Stomach (tissue), 9 donors: ENCODE measurements around the gene BRPF1. TPM values are rescaled to one million over a fixed set of nuclear protein-coding genes. Genes with fewer than 3 reads are reported as not detected.

Source experiments
- DNase-seq, 2 donors: peaks; one replicate each; pipeline versions ENCODE4 v3.0.0 to v3.0.0-alpha.2; 2013 to 2019
- H3K27ac ChIP-seq, 5 donors: fragments of 200-600 bp in 4 of 5; sonication (generic) in 4 of 5; one replicate each; pipeline ENCODE4 v1.5.1; 2013 to 2019; ENCODE audit warnings: mild to moderate bottlenecking in 1 of 5, moderate library complexity in 1 of 5
- H3K27me3 ChIP-seq, 3 donors: fragments of 200-600 bp; sonication (generic); one replicate each; pipeline ENCODE4 v1.5.1; 2017 to 2019; ENCODE audit warnings: mixed run types in 1 of 3
- H3K36me3 ChIP-seq, 4 donors: fragments of 200-600 bp; sonication (generic); 1 replicate in 3 of 4; 2 replicates in 1 of 4; pipeline ENCODE4 v1.5.1; 2016 to 2019
- H3K4me1 ChIP-seq, 4 donors: fragments of 200-600 bp; sonication (generic); one replicate each; pipeline ENCODE4 v1.5.1; 2016 to 2019
- H3K4me3 ChIP-seq, 4 donors: fragments of 200-600 bp; sonication (generic) in 3 of 4; one replicate each; pipeline ENCODE4 v1.5.1; 2016 to 2019; ENCODE audit warnings: mild to moderate bottlenecking in 1 of 4
- H3K9me3 ChIP-seq, 4 donors: fragments of 200-600 bp; sonication (generic); one replicate each; pipeline ENCODE4 v1.5.1; 2016 to 2019
- EP300 ChIP-seq: sonication (generic); formaldehyde crosslinking; IDR thresholded peaks from one replicate; pipeline ENCODE4 v1.6.1; 2017; ENCODE audit warnings: antibody characterized with exemption
- POLR2A ChIP-seq, 4 donors: fragments of 450-650 bp; IDR thresholded peaks; one replicate each; pipeline ENCODE4 v1.6.1; 2016; ENCODE audit warnings: antibody characterized with exemption in 4 of 4, control low read depth in 2 of 4, mild to moderate bottlenecking in 1 of 4, moderate library complexity in 1 of 4
- POLR2AphosphoS5 ChIP-seq, 3 donors: sonication (generic); formaldehyde crosslinking; IDR thresholded peaks; one replicate each; pipeline ENCODE4 v1.6.1; 2016; ENCODE audit warnings: antibody characterized with exemption in 3 of 3
- WGBS, 5 donors: extraction: QIAGEN DNeasy Blood & Tissue Kit in 3 of 5; methylation state at CpG; one replicate each; pipeline versions ENCODE4 v1.1.5 to v1.1.7; 2013 to 2018; 5-methylcytosine and 5-hydroxymethylcytosine counted together
- intact Hi-C: fragments of 100-400 bp; cut with DNase I; formaldehyde crosslinking; loops from one replicate; pipeline ENCODE4 v1.15.1; 2023; ENCODE audit warnings: low total_unique reads
- polyA plus RNA-seq, 3 donors: library from polyadenylated mRNA; stranded (reverse); fragments of 200-250 nt; gene quantifications; one replicate each; pipeline ENCODE4 v1.2.3, GENCODE V29; 2013
- total RNA-seq, 5 donors: library from RNA; depleted of rRNA; stranded (reverse); fragments of >200 nt; gene quantifications; one replicate each; pipeline versions ENCODE4 v1.1.0 to v1.2.3, GENCODE V29; 2014 to 2016
- TF ChIP-seq, protein P1 (sequence below), 7 experiments: fragments of 450-650 bp in 4 of 7; fragments of 200-600 bp in 3 of 7; sonication (generic) in 3 of 7; IDR thresholded peaks; one replicate each; pipeline ENCODE4 v1.5.1; 2016 to 2019; ENCODE audit warnings: antibody characterized with exemption in 7 of 7, control low read depth in 2 of 7, mild to moderate bottlenecking in 1 of 7
- donor health status: healthy with polysubstance abuse.
- donor health status: Bipolar disorder and iron deficiency.
- donor health status: healthy.

The BRPF1 gene
- total and polyA plus RNA-seq, 8 donors: 4.1 to 53.6 (median 11.1) TPM

DNA sequence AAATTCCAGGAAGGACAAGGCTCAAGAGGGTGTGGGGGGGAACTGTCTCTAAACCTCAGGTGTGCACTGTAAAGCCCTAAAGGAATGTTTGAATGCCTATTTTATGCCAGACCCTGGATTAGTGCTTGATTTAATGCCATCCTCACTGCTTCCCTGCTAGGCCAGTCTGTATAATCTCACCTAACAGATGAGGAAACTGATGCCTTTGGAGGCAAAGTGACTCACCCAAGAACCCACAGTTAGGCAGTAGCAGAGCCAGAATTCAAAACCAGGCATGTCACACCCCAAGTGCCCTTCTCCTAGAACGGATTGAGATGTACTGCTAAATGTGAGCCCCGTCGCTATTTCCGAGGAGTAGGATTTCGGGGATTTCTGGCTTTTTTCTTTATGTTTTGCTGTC, 30.4 kb downstream of the BRPF1 start:
- no peak overlapping the region for H3K4me3 ChIP-seq
- H3K9me3 ChIP-seq: no peaks in the 10 kb centered on the region
- H3K36me3 ChIP-seq: peaks cover 32 to 87% (median 71%) of the 10 kb centered on the region in 4 donors
- intact Hi-C loops: no loop called here
- DNase-seq: no peak
- no peak for TF ChIP-seq POLR2A (IDR thresholded peaks at IDR 0.05)
- TF ChIP-seq EP300: no peak
- WGBS, 5 donors: 93 to 97% (median 96%) methylated on average over 5 of the region's 5 CpGs
- no peak overlapping the region for H3K27ac ChIP-seq
- H3K27me3 ChIP-seq: no peaks in the 10 kb centered on the region
- H3K4me1 ChIP-seq: peaks cover 0 to 5% (median 2%) of the 10 kb centered on the region in 4 donors

DNA sequence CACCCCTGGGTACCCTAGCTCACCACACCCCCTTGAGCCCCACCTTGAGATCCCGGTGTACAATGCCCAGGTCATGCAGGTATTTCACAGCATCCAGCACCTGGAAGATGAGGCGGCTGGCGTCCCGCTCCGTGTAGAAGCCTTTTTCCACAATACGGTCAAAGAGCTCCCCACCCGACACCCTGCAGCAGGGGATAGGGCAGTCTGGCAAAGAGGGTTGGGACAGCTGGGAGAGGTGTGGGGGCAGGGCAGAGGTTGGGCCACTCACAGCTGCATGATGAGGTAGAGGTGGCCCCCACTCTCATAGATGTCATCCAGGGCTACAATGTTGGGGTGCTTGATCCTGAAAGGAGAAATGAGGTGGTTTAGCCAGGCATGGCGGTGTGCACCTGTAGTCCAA, 31.3 kb downstream of the BRPF1 start:
- no peaks in the 10 kb centered on the region for H3K9me3 ChIP-seq
- H3K36me3 ChIP-seq: peaks cover 22 to 77% (median 62%) of the 10 kb centered on the region in 4 donors
- 89 to 95% (median 91%) methylated on average over 7 to 8 of the region's 8 CpGs for WGBS, 5 donors
- intact Hi-C loops: no loop called here
- no peak for DNase-seq
- peaks cover under 1 to 14% (median 7%) of the 10 kb centered on the region in 4 donors for H3K4me1 ChIP-seq
- TF ChIP-seq, protein P1, sequence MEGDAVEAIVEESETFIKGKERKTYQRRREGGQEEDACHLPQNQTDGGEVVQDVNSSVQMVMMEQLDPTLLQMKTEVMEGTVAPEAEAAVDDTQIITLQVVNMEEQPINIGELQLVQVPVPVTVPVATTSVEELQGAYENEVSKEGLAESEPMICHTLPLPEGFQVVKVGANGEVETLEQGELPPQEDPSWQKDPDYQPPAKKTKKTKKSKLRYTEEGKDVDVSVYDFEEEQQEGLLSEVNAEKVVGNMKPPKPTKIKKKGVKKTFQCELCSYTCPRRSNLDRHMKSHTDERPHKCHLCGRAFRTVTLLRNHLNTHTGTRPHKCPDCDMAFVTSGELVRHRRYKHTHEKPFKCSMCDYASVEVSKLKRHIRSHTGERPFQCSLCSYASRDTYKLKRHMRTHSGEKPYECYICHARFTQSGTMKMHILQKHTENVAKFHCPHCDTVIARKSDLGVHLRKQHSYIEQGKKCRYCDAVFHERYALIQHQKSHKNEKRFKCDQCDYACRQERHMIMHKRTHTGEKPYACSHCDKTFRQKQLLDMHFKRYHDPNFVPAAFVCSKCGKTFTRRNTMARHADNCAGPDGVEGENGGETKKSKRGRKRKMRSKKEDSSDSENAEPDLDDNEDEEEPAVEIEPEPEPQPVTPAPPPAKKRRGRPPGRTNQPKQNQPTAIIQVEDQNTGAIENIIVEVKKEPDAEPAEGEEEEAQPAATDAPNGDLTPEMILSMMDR (IDR thresholded peaks at IDR 0.05): no peak
- no peak for TF ChIP-seq POLR2AphosphoS5 (IDR thresholded peaks at IDR 0.05)
- no peak overlapping the region for H3K4me3 ChIP-seq
- no peak overlapping the region for H3K27ac ChIP-seq
- no peaks in the 10 kb centered on the region for H3K27me3 ChIP-seq

- Histone ChIP-seq H3K9me3 (no peaks in the 10 kb centered on the region), H3K4me1 (peaks cover 23 to 43% (median 36%) of the 10 kb centered on the region in 4 donors), H3K4me3 (no peak overlapping the region), H3K27ac (no peak overlapping the region), H3K36me3 (peaks cover 0 to 47% (median 33%) of the 10 kb centered on the region in 4 donors), H3K27me3 (no peaks in the 10 kb centered on the region)
- intact Hi-C loops: no loop called here
- DNase-seq: no peak
- no peak for TF ChIP-seq POLR2A (IDR thresholded peaks at IDR 0.05)
- TF ChIP-seq POLR2AphosphoS5 (IDR thresholded peaks at IDR 0.05): no peak
- TF ChIP-seq EP300: no peak
- TF ChIP-seq, protein P1 (IDR thresholded peaks at IDR 0.05): no peak
- WGBS, 5 donors: 85 to 92% (median 90%) methylated on average over 4 of the region's 4 CpGs
Measured at GRCh38 chr3:9765865-9766264, 34.3 kb downstream of the BRPF1 start.

- no peak for TF ChIP-seq POLR2AphosphoS5 (IDR thresholded peaks at IDR 0.05)
- TF ChIP-seq, protein P1 (IDR thresholded peaks at IDR 0.05): no peak
- TF ChIP-seq POLR2A (IDR thresholded peaks at IDR 0.05): no peak
- TF ChIP-seq EP300: no peak
- DNase-seq: no peak
- intact Hi-C loops: no loop called here
- 66 to 74% (median 70%) methylated on average over 7 of the region's 7 CpGs for WGBS, 5 donors
- no peaks in the 10 kb centered on the region for H3K27me3 ChIP-seq
- peaks cover 24 to 49% (median 40%) of the 10 kb centered on the region in 4 donors for H3K4me1 ChIP-seq
- H3K4me3 ChIP-seq: no peak overlapping the region
- H3K9me3 ChIP-seq: no peaks in the 10 kb centered on the region
- peaks cover 0 to 32% (median 17%) of the 10 kb centered on the region in 4 donors for H3K36me3 ChIP-seq
- peak overlapping the region in 4 of 5 donors; percentile 17 to 88 (median 62) for H3K27ac ChIP-seq
Measured at GRCh38 chr3:9767418-9767817, 35.9 kb downstream of the BRPF1 start.

- Histone ChIP-seq H3K36me3 (peaks cover 0 to 23% (median 9%) of the 10 kb centered on the region in 4 donors), H3K4me1 (peaks cover 24 to 49% (median 40%) of the 10 kb centered on the region in 4 donors), H3K4me3 (peak overlapping the region in 2 of 4 donors; percentile 59 to 65), H3K9me3 (no peaks in the 10 kb centered on the region), H3K27me3 (no peaks in the 10 kb centered on the region), H3K27ac (peak overlapping the region in 4 of 5 donors; percentile 84 to 91 (median 88))
- 69 to 81% (median 73%) methylated on average over 6 of the region's 6 CpGs for WGBS, 5 donors
- no peak for DNase-seq
- TF ChIP-seq, protein P1 (IDR thresholded peaks at IDR 0.05): no peak
- TF ChIP-seq POLR2A (IDR thresholded peaks at IDR 0.05) (no peak), POLR2AphosphoS5 (IDR thresholded peaks at IDR 0.05) (no peak), EP300 (no peak)
- intact Hi-C loops: no loop called here
Measured at GRCh38 chr3:9768141-9768775, 36.7 kb downstream of the BRPF1 start.
